ENCODE measurements around the gene OCSTAMP.

OCSTAMP gene

GRCh38 chr20:46509523-46509922 lies 40.9 kb downstream of the OCSTAMP start:
- DNase-seq = no peak

DNA sequence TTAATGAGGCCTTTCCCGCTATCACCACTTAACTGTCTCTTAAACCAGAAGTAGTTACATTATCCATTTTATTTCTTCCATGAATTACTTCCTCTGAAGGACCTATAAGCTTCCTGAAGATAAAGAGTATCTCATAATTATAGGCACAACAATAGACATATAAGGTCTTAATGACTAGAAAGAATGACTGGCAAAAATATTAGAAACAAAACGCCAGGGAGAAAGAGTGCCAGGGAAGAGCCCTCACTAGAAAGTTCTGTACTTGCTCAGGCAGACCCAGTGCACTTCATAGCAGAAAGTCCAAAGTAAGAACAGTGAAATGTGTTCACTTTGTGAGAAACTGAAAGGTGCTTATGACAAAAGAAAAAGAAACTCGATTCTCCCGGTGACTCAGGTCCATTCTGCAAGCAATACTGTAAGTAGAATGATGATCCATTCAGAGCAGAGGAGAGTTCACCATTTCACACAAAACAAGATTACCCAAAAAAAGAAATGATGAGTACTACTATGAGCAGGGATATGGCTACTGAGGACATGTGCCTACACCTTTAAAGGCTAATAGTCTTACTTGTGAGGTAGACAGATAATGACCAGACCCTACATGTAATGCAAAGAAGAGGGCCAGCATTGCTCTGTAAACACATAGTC lies 42.6 kb downstream of the OCSTAMP start:
- no peak for DNase-seq

- DNase-seq = no peak
Measured at GRCh38 chr20:46505506-46505905, 44.9 kb downstream of the OCSTAMP start.

- DNase-seq = no peak
Measured at GRCh38 chr20:46501961-46502360, 48.5 kb downstream of the OCSTAMP start.

DNA sequence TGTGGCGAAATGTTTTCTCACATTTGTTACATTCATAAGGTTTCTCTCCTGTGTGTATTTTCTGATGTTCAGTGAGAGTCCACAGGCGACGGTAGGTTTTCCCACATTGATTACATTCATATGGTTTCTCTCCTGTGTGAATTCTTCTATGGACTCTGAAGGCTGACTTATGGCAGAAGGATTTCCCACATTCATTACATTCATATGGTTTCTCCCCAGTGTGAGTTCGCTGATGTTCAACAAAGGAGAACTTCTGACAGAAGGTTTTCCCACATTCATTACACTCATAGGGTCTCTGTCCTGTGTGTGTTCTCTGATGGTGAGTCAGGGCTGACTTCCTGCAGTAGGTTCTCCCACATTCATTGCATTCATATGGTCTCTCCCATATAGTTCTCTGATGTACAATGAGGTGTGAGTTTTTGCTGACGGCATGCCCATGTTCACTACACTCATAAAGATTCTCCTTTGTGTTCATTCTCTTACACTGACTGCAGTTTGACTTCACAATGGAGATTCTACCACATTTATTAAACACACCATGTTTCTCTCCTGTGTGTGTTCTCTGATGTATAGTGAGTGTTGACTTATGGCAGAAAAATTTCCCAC lies 49.0 kb downstream of the OCSTAMP start:
- DNase-seq = no peak

DNA sequence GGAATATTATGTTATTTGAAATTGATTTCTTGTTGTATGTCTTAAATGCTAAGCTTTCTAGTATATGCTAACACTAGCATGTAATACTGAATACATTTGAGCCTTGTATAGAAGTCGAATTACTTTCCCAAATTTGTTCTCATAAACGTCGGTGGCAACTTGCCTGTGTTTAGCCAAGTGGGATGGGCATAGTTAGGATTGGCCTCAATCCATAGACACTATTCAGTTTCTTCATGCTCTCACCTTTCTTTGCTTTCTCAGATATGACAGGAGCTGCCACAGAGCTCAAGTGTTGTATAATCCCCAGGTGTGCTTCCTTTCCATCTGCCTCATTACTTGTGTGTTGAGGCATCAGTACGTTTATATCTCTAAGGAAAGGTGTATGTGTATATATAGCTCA lies 56.4 kb downstream of the OCSTAMP start:
- no peak for DNase-seq

GRCh38 chr20:46491354-46491753 lies 59.1 kb downstream of the OCSTAMP start:
- no peak for DNase-seq
